Measurements from ENCODE around the gene RXRA.

RXRA gene

GRCh38 chr9:134325813-134326723, at the start of gene RXRA:
Gene RXRA (plus strand): TSS chr9:134326455. CDS start chr9:134326632, 177 bp downstream.
- no peaks in the 10 kb centered on the region for H3K36me3 Mint-ChIP-seq (ENCODE audit: low read depth)
- H3K27ac Mint-ChIP-seq, result no peak within 1 kb of the TSS

GRCh38 chr9:134278286-134278685, 48.0 kb upstream of the RXRA start:
- DNase-seq (ENCODE audit: low spot score), result no peak
- Mint-ChIP-seq H3K4me3 (no peak overlapping the region), H3K27me3 (ENCODE audit: low read depth) (peaks cover 5% of the 10 kb centered on the region), H3K4me1 (ENCODE audit: low read depth) (no peaks in the 10 kb centered on the region), H3K36me3 (ENCODE audit: low read depth) (no peaks in the 10 kb centered on the region), H3K9me3 (no peaks in the 10 kb centered on the region), H3K27ac (no peak overlapping the region)

More at GRCh38 chr9:134325813-134326723, at the start of gene RXRA:
- Mint-ChIP-seq H3K4me1 (ENCODE audit: low read depth) (peaks cover 2% of the 10 kb centered on the region), H3K4me3 (peak within 1 kb of the TSS; percentile 63), H3K9me3 (no peaks in the 10 kb centered on the region), H3K27me3 (ENCODE audit: low read depth) (peaks cover 38% of the 10 kb centered on the region)
- DNase-seq (ENCODE audit: low spot score), result peak; percentile 52

- peaks cover 5% of the 10 kb centered on the region for H3K27me3 Mint-ChIP-seq (ENCODE audit: low read depth)
- no peaks in the 10 kb centered on the region for H3K9me3 Mint-ChIP-seq
- H3K4me3 Mint-ChIP-seq, result no peak overlapping the region
- no peak overlapping the region for H3K27ac Mint-ChIP-seq
- no peak for DNase-seq (ENCODE audit: low spot score)
- H3K36me3 Mint-ChIP-seq (ENCODE audit: low read depth), result no peaks in the 10 kb centered on the region
- no peaks in the 10 kb centered on the region for H3K4me1 Mint-ChIP-seq (ENCODE audit: low read depth)
Measured at GRCh38 chr9:134278974-134279640, 47.1 kb upstream of the RXRA start.

DNA sequence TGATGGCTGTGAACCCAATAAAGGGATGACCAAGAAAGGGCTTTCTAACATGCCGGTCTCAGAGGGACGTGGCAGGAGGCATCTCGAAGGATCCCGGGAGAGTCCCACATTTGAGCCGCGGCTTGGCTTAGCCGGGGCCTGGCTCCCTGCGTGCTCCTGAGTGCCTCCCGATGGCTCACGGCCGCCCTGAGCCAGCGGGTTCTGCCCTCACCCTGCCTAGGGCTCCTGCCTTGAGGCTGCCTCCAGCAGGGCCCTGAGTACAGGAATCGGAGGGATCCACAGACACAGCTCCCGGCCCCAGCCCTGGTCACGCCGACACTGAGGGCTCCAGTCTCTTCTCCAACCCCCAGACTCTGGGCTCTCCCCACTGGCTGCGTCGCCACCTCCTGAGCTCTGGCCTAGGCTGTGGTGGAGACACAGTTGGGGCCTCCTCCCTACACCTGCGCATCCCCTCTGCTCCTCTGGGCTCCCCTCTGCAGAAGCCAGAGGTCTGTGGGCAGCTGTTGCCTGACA, 44.1 kb upstream of the RXRA start:
- Mint-ChIP-seq H3K27me3 (ENCODE audit: low read depth) (peaks cover 2% of the 10 kb centered on the region), H3K27ac (no peak overlapping the region), H3K36me3 (ENCODE audit: low read depth) (no peaks in the 10 kb centered on the region), H3K9me3 (no peaks in the 10 kb centered on the region), H3K4me1 (ENCODE audit: low read depth) (no peaks in the 10 kb centered on the region), H3K4me3 (no peak overlapping the region)
- no peak for DNase-seq (ENCODE audit: low spot score)

GRCh38 chr9:134283111-134283515, 43.1 kb upstream of the RXRA start:
- DNase-seq (ENCODE audit: low spot score), result no peak
- peaks cover 2% of the 10 kb centered on the region for H3K27me3 Mint-ChIP-seq (ENCODE audit: low read depth)
- no peak overlapping the region for H3K4me3 Mint-ChIP-seq
- H3K27ac Mint-ChIP-seq, result no peak overlapping the region
- no peaks in the 10 kb centered on the region for H3K9me3 Mint-ChIP-seq
- H3K36me3 Mint-ChIP-seq (ENCODE audit: low read depth), result no peaks in the 10 kb centered on the region
- H3K4me1 Mint-ChIP-seq (ENCODE audit: low read depth), result no peaks in the 10 kb centered on the region

GRCh38 chr9:134283692-134284265, 42.5 kb upstream of the RXRA start:
- Mint-ChIP-seq H3K36me3 (ENCODE audit: low read depth) (no peaks in the 10 kb centered on the region), H3K27me3 (ENCODE audit: low read depth) (peaks cover 2% of the 10 kb centered on the region), H3K4me1 (ENCODE audit: low read depth) (no peaks in the 10 kb centered on the region), H3K9me3 (no peaks in the 10 kb centered on the region), H3K4me3 (no peak overlapping the region), H3K27ac (no peak overlapping the region)
- DNase-seq (ENCODE audit: low spot score), result no peak

- H3K4me1 Mint-ChIP-seq (ENCODE audit: low read depth), result no peaks in the 10 kb centered on the region
- H3K36me3 Mint-ChIP-seq (ENCODE audit: low read depth), result no peaks in the 10 kb centered on the region
- H3K4me3 Mint-ChIP-seq, result no peak overlapping the region
- peaks cover 2% of the 10 kb centered on the region for H3K27me3 Mint-ChIP-seq (ENCODE audit: low read depth)
- no peak overlapping the region for H3K27ac Mint-ChIP-seq
- no peak for DNase-seq (ENCODE audit: low spot score)
- no peaks in the 10 kb centered on the region for H3K9me3 Mint-ChIP-seq
Measured at GRCh38 chr9:134284273-134284672, 42.0 kb upstream of the RXRA start.

- Mint-ChIP-seq H3K4me3 (no peak overlapping the region), H3K9me3 (no peaks in the 10 kb centered on the region), H3K36me3 (ENCODE audit: low read depth) (no peaks in the 10 kb centered on the region), H3K27me3 (ENCODE audit: low read depth) (peaks cover 2% of the 10 kb centered on the region), H3K27ac (no peak overlapping the region), H3K4me1 (ENCODE audit: low read depth) (no peaks in the 10 kb centered on the region)
- no peak for DNase-seq (ENCODE audit: low spot score)
Measured at GRCh38 chr9:134284741-134285140, 41.5 kb upstream of the RXRA start.

DNA sequence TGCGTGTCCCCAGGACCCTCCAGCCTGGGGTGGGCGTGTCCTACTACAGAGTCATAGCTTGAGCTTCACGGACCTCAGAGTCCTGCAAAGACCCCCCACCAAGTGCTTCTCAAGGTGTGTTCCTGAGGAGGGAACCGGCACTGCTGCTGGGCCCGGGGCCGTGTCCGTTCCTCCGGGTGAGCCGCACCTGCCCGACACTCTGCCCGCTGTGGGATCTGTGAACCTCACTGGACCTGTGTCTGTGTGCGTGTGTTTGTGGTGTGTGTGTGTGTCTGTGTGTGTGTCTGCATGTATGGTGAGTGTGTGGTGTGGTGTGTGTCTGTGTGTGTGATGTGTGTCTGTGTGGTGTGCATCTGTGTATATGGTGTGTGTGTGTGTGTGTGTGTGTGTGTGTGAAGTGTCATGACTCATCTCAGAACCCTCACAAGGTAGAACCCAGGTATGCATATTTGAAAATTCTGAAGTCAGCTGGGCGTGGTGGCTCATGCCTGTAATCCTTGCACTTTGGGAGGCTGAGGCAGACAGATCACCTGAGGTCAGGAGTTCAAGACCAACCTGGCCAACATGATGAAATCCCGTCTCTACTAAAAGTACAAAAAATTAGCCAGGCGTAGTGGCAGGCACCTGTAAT, 40.9 kb upstream of the RXRA start:
- no peak for DNase-seq (ENCODE audit: low spot score)
- Mint-ChIP-seq H3K9me3 (no peaks in the 10 kb centered on the region), H3K4me1 (ENCODE audit: low read depth) (no peaks in the 10 kb centered on the region), H3K4me3 (no peak overlapping the region), H3K36me3 (ENCODE audit: low read depth) (no peaks in the 10 kb centered on the region), H3K27me3 (ENCODE audit: low read depth) (peaks cover 2% of the 10 kb centered on the region), H3K27ac (no peak overlapping the region)

DNA sequence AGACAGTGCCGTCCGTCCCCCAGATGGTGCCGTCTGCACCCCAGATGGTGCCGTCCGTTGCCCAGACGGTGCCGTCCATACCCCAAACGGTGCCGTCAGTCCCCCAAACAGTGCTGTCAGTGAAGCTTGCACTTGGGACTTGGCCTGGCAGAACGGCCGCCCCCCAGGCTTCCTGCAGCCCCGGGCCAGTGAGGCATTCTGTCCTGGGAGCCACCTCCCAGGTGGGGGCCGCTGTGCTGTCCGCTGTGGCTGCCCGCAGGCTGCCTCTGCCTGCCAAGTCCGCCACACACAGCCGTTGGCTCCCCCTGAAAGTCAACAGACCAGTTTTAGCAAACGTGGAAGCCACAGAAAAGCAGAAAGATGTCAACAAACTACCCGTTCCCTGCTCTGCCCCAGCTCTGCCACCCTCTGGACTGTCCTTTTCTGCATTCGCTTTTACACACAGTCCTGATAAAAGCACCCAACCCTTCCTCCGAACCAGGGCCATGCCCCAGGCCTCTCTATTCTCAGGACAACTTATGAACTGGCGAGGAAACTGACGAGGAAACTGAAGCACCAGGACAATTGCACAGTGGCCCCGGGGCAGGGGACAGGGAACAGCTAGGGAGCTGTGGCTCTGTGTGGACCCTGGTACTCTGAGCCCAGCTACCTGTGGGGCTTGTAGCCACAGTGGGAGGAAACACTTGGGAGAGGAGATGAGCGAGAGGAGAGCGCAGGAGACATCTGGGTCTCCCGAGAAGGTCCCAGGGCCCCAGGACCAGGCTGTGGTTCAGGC, 39.6 kb upstream of the RXRA start:
- H3K4me1 Mint-ChIP-seq (ENCODE audit: low read depth), result no peaks in the 10 kb centered on the region
- H3K36me3 Mint-ChIP-seq (ENCODE audit: low read depth), result no peaks in the 10 kb centered on the region
- no peak overlapping the region for H3K4me3 Mint-ChIP-seq
- peaks cover 2% of the 10 kb centered on the region for H3K27me3 Mint-ChIP-seq (ENCODE audit: low read depth)
- H3K9me3 Mint-ChIP-seq, result no peaks in the 10 kb centered on the region
- DNase-seq (ENCODE audit: low spot score), result no peak
- no peak overlapping the region for H3K27ac Mint-ChIP-seq

DNA sequence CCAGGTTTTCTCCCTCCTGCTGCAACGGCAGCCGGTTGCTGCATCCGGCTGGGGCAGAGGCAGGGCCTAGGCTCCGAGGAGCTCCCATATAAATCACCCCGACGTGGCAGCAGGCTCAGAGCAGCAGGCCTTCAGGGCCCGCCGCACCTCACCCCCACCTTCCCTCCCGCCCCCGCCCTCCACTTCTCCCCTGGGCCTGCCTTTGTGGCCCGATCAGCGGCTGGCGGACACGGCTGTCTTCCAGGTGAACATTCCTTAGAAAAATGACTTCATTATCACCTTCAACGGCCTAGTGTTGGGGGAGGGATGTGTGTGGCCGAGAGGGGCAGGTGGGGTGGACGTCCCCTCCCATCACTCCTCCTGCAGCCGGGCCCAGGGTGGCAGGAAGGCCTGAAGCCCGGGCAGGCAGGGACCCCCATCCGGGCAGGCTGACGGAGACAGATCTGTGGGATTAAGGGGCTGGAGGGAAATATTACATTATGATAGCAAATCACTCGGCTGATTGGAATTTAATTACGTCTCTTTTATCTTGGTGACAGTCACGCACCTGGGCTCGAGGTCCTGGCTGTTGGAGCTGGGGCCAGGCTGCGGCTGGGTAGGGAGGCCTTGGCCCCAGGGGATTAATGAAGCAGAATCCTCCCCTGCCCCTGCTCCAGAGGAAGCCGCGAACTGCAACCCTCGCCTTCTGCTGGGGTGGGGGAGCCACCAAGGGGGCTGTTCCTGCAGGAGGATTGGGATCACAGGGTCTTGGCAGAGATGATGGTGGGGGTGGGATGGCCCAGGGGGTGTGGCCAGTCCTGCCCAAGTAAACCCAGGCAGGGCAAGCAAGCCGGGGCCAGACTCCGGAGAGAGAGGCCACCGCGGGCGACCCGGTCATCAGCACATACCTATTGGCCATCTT, 38.4 kb upstream of the RXRA start:
- H3K4me3 Mint-ChIP-seq, result no peak overlapping the region
- no peaks in the 10 kb centered on the region for H3K9me3 Mint-ChIP-seq
- no peaks in the 10 kb centered on the region for H3K36me3 Mint-ChIP-seq (ENCODE audit: low read depth)
- H3K27me3 Mint-ChIP-seq (ENCODE audit: low read depth), result peaks cover 2% of the 10 kb centered on the region
- H3K27ac Mint-ChIP-seq, result no peak overlapping the region
- no peaks in the 10 kb centered on the region for H3K4me1 Mint-ChIP-seq (ENCODE audit: low read depth)
- DNase-seq (ENCODE audit: low spot score), result no peak

DNA sequence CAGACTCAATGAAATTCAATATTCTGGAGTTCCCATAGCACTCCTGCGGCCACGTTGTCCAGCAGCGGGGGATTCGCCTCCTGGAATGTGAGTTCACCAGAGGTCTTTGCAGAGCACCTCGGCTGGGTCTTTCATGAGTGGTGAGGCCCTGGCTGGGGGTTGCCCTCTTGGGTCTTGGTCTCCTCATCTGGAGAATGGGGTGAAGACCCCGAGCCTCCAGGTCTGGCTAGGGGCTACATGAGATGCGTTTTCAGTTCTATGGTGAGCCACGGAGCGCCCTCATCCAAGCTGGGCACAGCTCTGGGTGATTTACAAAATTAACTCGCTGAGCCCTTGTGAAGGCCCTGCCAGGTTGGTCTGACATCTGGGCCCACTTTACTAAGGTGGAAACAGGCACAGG, 37.5 kb upstream of the RXRA start:
- no peaks in the 10 kb centered on the region for H3K9me3 Mint-ChIP-seq
- no peak for DNase-seq (ENCODE audit: low spot score)

More for the DNA sequence above, 37.5 kb upstream of the RXRA start:
- Mint-ChIP-seq H3K4me1 (ENCODE audit: low read depth) (no peaks in the 10 kb centered on the region), H3K27me3 (ENCODE audit: low read depth) (peaks cover 2% of the 10 kb centered on the region), H3K36me3 (ENCODE audit: low read depth) (no peaks in the 10 kb centered on the region), H3K27ac (no peak overlapping the region), H3K4me3 (no peak overlapping the region)

Data from T-helper 2 cell treated with Interferon-gamma antibody and Interleukin-4, amounts not matched to agents 5 μg/mL and 100 μg/mL, for 36 hours (primary cell).